Upper lobe of left lung (tissue), 4 donors: Measurements from ENCODE around the gene GRHL3.

Experiments
- CTCF ChIP-seq, 6 experiments: fragments of 450-650 bp in 4 of 6; fragments of 200-600 bp in 2 of 6; sonication (generic) in 2 of 6; IDR thresholded peaks; one replicate each; pipeline ENCODE4 v1.5.1; 2016 to 2019; ENCODE audit warnings: antibody characterized with exemption in 6 of 6
- EP300 ChIP-seq, 4 donors: sonication (generic); formaldehyde crosslinking; IDR thresholded peaks; one replicate each; pipeline ENCODE4 v1.5.1; 2017; ENCODE audit warnings: antibody characterized with exemption in 4 of 4, control low read depth in 2 of 4
- POLR2A ChIP-seq, 4 donors: fragments of 450-650 bp; IDR thresholded peaks; one replicate each; pipeline ENCODE4 v1.5.1; 2016 to 2017; ENCODE audit warnings: antibody characterized with exemption in 4 of 4, mild to moderate bottlenecking in 2 of 4
- POLR2AphosphoS5 ChIP-seq, 2 donors: sonication (generic); formaldehyde crosslinking; IDR thresholded peaks; one replicate each; pipeline ENCODE4 v1.5.1; 2017; ENCODE audit warnings: antibody characterized with exemption in 2 of 2

DNA sequence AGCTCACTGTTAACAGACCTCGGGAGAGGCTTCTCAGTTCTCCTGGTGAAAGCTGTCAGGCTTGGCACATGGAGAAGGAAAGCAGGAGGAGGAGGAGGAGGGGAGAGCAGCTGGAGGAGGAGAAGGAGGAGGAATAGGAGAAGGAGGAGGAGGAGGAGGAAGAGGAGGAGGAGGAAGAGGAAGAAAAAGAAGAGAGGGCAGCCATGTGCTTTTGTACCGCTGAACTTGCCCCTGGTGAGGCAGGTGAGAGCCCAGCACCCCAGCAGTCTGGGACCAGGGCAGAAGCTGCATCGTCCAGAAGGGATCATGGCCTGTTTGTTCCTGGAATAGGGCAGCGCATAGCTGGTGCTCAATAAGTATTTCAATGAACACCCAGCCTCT lies 21.3 kb upstream of the GRHL3 start:
- TF ChIP-seq CTCF (IDR thresholded peaks at IDR 0.05) (no peak), EP300 (IDR thresholded peaks at IDR 0.05) (no peak), POLR2A (IDR thresholded peaks at IDR 0.05) (no peak), POLR2AphosphoS5 (IDR thresholded peaks at IDR 0.05) (no peak)
